K562 (cell line): ENCODE data around the gene PTTG1IP. TPM values are rescaled to one million over a fixed set of nuclear protein-coding genes. Genes with fewer than 3 reads are reported as not detected.

Experiments
- BRF1 ChIP-seq: IDR thresholded peaks from 3 replicates; pipeline ENCODE4 v1.6.1; 2011; ENCODE audit warnings: borderline replicate concordance, mild to moderate bottlenecking; ENCODE audit not compliant: insufficient read length; ENCODE audit errors: extremely low read depth
- CBX1 ChIP-seq: sonication (generic); IDR thresholded peaks from 2 replicates; pipeline ENCODE4 v1.6.1; 2016; ENCODE audit warnings: antibody characterized with exemption, low read depth, mild to moderate bottlenecking
- FOXO4 ChIP-seq: fragments of 450-650 bp; formaldehyde crosslinking; IDR thresholded peaks from 2 replicates; pipeline ENCODE4 v1.4.0; 2020; ENCODE audit warnings: mild to moderate bottlenecking, moderate library complexity
- HES1 ChIP-seq: fragments of 450-650 bp; IDR thresholded peaks from 2 replicates; pipeline ENCODE4 v1.6.1; 2016; ENCODE audit warnings: low read depth, mild to moderate bottlenecking, moderate library complexity
- NCOA1 ChIP-seq: fragments of 450-650 bp; IDR thresholded peaks from 2 replicates; pipeline ENCODE4 v1.6.1; 2016; ENCODE audit warnings: low read depth
- NR2C2 ChIP-seq, 2 experiments: fragments of 200-800 bp in 1 of 2; sonication (Bioruptor generic) in 1 of 2; sonication (generic) in 1 of 2; formaldehyde crosslinking in 1 of 2; IDR thresholded peaks; 2 replicates each; pipeline versions ENCODE4 v1.6.1 to v1.8.0; 2016 to 2022; ENCODE audit warnings: mild to moderate bottlenecking in 1 of 2, missing compliant biosample characterization in 1 of 2, missing genetic modification characterization in 1 of 2, missing genetic modification reagents in 1 of 2
- NR3C1 ChIP-seq: sonication (generic); formaldehyde crosslinking; IDR thresholded peaks from 2 replicates; pipeline ENCODE4 v1.8.1; 2022; ENCODE audit warnings: missing genetic modification reagents
- PRPF4 ChIP-seq: fragments of 200-400 bp; formaldehyde crosslinking; IDR thresholded peaks from one replicate; pipeline ENCODE4 v1.6.1; 2017; ENCODE audit warnings: low read length, low read depth, mild to moderate bottlenecking; ENCODE audit not compliant: insufficient read depth, poor library complexity, severe bottlenecking
- RBBP5 ChIP-seq: fragments of 200-600 bp; sonication (generic); IDR thresholded peaks from 2 replicates; pipeline ENCODE4 v1.6.1; 2012; ENCODE audit warnings: borderline replicate concordance, mild to moderate bottlenecking, low read length, control low read depth, inconsistent platforms; ENCODE audit not compliant: insufficient read depth, poor library complexity, severe bottlenecking
- RHOXF2B ChIP-seq: fragments of 250-450 bp; sonication (Bioruptor Pico); conservative IDR thresholded peaks from 2 replicates; pipeline ENCODE4 v1.5.1; 2021
- TBL1XR1 ChIP-seq, 2 experiments: IDR thresholded peaks; 2 replicates each; pipeline ENCODE4 v1.6.1; 2012; ENCODE audit warnings: improper control_type of control experiment in 2 of 2, low read length in 2 of 2, mild to moderate bottlenecking in 1 of 2
- U2AF1 ChIP-seq: fragments of 200-400 bp; formaldehyde crosslinking; optimal IDR thresholded peaks from 2 replicates; pipeline ENCODE3; 2017; ENCODE audit warnings: mild to moderate bottlenecking, low read depth, low read length, moderate library complexity
- UBTF ChIP-seq, 2 experiments: IDR thresholded peaks; 2 replicates each; pipeline ENCODE4 v1.6.1; 2012; ENCODE audit warnings: improper control_type of control experiment in 2 of 2, low read depth in 2 of 2, low read length in 2 of 2, borderline replicate concordance in 1 of 2
- ZFX ChIP-seq: sonication (generic); formaldehyde crosslinking; IDR thresholded peaks from 2 replicates; pipeline ENCODE4 v1.8.0; 2022; ENCODE audit warnings: mild to moderate bottlenecking, missing genetic modification reagents, moderate library complexity
- ZNF263 ChIP-seq: sonication (generic); formaldehyde crosslinking; IDR thresholded peaks from 2 replicates; pipeline ENCODE4 v1.8.0; 2022; ENCODE audit warnings: mild to moderate bottlenecking, missing genetic modification reagents, borderline replicate concordance
- ZNF699 ChIP-seq: fragments of 250-450 bp; sonication (Bioruptor Pico); IDR thresholded peaks from 2 replicates; pipeline ENCODE4 v1.8.0; 2021; ENCODE audit warnings: mild to moderate bottlenecking, moderate library complexity; ENCODE audit not compliant: insufficient replicate concordance
- polyA plus RNA-seq, 8 experiments: library from polyadenylated mRNA; depleted of rRNA in 4 of 8; stranded (reverse) in 5 of 8; unstranded in 3 of 8; fragments of >200 nt; fragmentation: Nextera tagmentation in 2 of 8; fragmentation: Illumina TruSeq in 1 of 8; extraction: Ambion mirVana in 2 of 8; extraction: Trizol in 1 of 8; gene quantifications; 2 replicates each; pipeline versions ENCODE4 v1.2.1 to v1.2.3, GENCODE V29; 2011 to 2014; ENCODE audit warnings: inconsistent platforms in 1 of 8, missing spikeins in 1 of 8
- total RNA-seq, 7 experiments: library from RNA; depleted of rRNA in 6 of 7; stranded (reverse); fragments of >200 nt in 6 of 7; fragmentation: Illumina TruSeq in 2 of 7; extraction: Trizol in 2 of 7; gene quantifications; 2 replicates each; pipeline versions ENCODE4 v1.2.1 to v1.2.3, GENCODE V29; 2011 to 2021; ENCODE audit warnings: low replicate concordance in 1 of 7
- TF ChIP-seq, protein P1 (sequence below): fragments of 450-650 bp; formaldehyde crosslinking; IDR thresholded peaks from 2 replicates; pipeline ENCODE4 v1.4.0; 2020; ENCODE audit warnings: mild to moderate bottlenecking, moderate library complexity

The PTTG1IP gene
- total and polyA plus RNA-seq, 9 of the 15 experiments (the other 6 are each of a cell fraction or from before 2014, with no cell fraction given), result 5.0 to 99.3 (median 82.4) TPM

- no peak for TF ChIP-seq FOXO4 (CRISPR knock-in tag)
- 0 out of 2 replicates have a peak, but pooled peaks have one; percentile 18 for TF ChIP-seq NR3C1 (CRISPR knock-in tag)
- TF ChIP-seq, protein P1, sequence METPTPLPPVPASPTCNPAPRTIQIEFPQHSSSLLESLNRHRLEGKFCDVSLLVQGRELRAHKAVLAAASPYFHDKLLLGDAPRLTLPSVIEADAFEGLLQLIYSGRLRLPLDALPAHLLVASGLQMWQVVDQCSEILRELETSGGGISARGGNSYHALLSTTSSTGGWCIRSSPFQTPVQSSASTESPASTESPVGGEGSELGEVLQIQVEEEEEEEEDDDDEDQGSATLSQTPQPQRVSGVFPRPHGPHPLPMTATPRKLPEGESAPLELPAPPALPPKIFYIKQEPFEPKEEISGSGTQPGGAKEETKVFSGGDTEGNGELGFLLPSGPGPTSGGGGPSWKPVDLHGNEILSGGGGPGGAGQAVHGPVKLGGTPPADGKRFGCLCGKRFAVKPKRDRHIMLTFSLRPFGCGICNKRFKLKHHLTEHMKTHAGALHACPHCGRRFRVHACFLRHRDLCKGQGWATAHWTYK (CRISPR knock-in tag), result peak; percentile 89
- TF ChIP-seq RBBP5, result peak; percentile 98
- no peak for TF ChIP-seq BRF1
- peak; percentile 54 for TF ChIP-seq ZFX
- peak; percentile 100 for TF ChIP-seq NR2C2 (CRISPR knock-in tag; IDR thresholded peaks at IDR 0.05)
- TF ChIP-seq NR2C2 (tag; IDR thresholded peaks at IDR 0.05), result peak; percentile 100
- TF ChIP-seq U2AF1, result peak; percentile 80
- TF ChIP-seq CBX1, result peak; percentile 89
- TF ChIP-seq UBTF (IDR thresholded peaks at IDR 0.05; ENCODE audit: borderline replicate concordance in 1 of 2, low read depth in 2 of 2, low read length in 2 of 2), result peak in 1 of 2 experiments; percentile 45; a peak in 1 of 4 replicates
- TF ChIP-seq TBL1XR1 (IDR thresholded peaks at IDR 0.05; ENCODE audit: low read length in 2 of 2), result peak; percentile 26 to 29; a peak in 1 of 4 replicates
- 0 out of 2 replicates have a peak, but pooled peaks have one; percentile 25 for TF ChIP-seq RHOXF2B (CRISPR knock-in tag)
- peak; percentile 50 for TF ChIP-seq ZNF699
- no peak for TF ChIP-seq NCOA1
- TF ChIP-seq HES1, result no peak
- no peak for TF ChIP-seq PRPF4
- TF ChIP-seq ZNF263 (CRISPR knock-in tag), result peak; percentile 90
Observed at GRCh38 chr21:44801468-44802395, 71.8 kb downstream of the PTTG1IP start, which contains the start of gene UBE2G2 (continued).
